IPS DF 4.7 (cell line): ENCODE results near the gene CDKAL1.

Experiments used
- DNase-seq: peaks from one replicate; pipeline ENCODE4 v3.0.0-alpha.2; 2013; ENCODE audit warnings: low spot score; ENCODE audit errors: extremely low read depth

The CDKAL1 gene

DNA sequence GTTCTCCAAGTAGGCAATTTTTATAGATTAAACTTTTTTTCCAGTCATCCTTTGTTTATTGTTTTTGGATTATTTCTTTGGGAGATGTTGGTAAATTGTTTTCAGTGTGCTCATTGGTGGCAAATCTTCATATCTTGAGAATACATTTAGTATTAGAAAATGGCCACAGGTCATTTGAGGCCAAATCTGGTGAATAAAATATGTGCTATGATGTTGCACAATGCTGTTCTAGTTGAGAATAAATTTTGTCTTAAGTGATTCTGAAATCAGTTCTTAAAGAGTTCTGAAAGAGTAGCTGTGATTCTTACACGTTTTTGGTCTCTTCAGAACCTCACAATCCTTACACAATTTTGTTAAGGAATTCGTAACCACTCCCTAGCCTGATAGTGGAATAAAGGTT lies 20.1 kb downstream of the CDKAL1 start:
- DNase-seq, result no peak

DNA sequence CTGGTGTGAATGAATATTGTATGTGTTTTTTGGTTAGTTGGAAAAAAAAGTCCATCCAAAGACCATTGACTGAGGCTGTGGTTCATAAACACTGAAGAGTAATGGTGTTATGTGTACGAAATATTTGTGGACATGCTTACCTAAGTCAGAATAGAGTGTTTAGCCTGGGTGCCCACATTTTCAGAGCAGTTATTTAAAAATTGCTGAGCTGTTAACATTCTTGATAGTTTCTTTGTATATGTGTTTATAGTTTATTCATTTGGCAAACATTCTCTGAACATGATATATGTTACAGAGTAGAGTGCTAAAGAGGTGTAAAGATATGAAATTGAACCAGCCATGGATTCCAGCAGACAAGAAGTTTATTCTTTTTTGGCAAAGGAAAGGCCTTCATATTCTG lies 20.6 kb downstream of the CDKAL1 start:
- no peak for DNase-seq

DNA sequence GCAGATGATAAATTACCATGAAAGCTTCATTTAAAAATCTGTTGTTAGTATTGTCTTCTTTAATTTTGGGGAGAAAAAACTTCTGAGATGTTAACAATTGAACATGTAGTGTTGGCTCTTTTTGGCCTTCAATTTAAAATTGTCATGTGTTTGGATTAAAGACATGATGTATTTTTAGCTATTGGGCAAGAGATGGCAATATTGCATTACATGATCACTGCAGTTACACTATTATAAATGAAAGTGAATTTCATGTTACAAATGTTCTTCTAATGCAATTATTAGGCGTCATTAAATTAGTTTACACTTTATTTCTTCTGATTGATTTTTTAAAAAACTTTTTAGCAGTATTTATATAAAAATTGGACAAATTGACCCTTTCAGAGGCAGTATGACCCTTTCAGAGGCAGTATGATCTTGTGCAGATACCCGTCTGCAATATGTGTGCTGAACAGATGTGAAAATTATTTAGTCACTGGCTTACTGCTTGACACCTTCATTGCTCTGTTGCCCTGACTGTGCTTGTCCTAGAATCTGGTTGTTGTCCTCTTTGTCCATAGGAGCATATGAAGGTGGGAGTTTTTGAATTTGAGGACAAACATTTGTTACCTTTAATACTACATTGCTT lies 25.8 kb downstream of the CDKAL1 start:
- no peak for DNase-seq

DNA sequence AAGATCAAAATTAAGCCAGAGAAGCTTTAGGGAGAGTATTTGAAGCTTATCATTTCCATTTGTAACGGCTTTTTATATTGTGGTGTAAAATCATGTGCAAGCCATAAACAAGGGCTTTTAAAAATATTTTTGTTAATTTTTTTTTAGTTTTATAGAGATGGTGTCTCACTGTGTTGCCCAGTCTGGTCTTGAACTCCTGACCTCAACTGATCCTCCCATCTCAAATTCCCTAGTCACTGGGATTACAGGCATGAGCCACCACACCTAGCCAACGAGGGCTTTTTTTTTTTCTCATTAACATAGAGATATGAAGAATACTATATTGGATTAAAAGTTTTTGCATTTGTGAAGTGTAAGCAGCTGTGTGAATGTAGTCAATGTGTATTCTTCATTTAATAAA lies 29.1 kb downstream of the CDKAL1 start:
- no peak for DNase-seq

DNA sequence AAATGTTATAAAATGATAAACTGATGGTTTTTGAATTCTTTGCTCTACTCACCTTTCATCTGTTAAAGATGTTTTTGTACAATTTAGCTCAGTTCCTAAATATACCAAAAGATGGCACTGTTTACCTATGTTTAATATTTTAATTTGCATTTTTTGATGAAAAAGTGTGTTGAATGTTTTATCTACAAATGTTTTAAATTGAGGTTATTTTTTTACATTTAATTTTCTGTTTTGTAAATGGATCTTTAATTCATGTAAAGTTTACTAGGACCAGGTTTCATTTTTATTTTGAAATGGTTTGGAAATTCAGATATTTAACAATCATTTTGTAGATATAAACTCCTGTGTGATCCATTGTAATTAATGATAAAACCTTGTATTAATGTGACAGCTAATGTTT lies 30.0 kb downstream of the CDKAL1 start:
- DNase-seq, result no peak

DNA sequence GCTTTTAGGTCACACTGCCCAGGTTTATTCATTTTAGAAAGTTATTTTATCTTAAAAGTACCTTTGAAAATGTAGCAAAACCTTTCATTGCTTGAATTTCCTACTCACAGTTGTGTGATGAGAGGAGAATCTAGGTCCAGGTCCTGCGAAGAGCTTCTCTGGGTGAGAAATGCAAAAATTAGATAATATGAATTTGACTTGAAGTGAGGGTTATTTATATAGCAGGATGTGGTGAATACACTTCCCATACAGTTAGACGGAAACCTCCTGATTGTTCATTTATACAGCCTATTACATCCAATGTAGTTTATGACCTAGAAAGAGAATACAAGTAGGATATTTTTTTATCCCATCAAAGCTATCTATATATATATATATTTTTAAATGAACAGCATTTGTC lies 30.5 kb downstream of the CDKAL1 start:
- no peak for DNase-seq

DNA sequence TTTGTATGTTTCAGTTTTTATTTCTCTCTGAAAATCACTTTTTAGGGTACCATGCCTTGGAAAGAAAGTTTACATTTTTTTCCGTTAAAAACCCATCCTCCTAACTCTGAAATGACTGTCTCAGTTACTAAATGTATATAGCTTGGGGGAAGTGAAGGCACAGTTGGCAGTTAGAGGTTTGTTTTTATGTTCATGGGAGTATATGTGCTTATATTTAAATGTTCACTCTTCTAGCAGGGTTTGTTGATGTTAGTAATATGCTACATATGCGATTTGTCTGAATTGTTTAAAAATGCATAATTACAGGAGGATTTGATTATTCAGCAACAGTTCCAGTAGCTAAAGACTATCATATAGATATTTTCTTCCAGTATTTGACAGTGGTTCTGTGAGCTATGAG lies 31.1 kb downstream of the CDKAL1 start:
- no peak for DNase-seq

DNA sequence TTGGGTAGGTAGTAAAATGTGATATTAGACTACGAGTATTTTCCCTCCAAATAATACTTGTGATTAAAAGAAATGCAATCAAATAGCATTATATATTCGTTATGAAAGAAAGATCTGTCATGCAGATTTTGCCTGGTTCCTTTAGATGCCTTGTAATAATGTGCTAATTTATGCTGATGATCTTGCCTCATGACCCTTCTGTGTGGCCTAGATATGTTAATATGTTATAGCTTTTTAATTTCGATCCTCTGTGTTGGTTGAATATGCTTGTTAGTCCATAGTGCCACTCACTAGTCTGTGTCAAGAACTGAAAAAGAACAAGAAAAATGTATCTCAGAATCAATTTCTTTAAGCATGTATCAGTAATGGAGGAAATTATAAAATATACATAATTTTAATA lies 31.9 kb downstream of the CDKAL1 start:
- no peak for DNase-seq

DNA sequence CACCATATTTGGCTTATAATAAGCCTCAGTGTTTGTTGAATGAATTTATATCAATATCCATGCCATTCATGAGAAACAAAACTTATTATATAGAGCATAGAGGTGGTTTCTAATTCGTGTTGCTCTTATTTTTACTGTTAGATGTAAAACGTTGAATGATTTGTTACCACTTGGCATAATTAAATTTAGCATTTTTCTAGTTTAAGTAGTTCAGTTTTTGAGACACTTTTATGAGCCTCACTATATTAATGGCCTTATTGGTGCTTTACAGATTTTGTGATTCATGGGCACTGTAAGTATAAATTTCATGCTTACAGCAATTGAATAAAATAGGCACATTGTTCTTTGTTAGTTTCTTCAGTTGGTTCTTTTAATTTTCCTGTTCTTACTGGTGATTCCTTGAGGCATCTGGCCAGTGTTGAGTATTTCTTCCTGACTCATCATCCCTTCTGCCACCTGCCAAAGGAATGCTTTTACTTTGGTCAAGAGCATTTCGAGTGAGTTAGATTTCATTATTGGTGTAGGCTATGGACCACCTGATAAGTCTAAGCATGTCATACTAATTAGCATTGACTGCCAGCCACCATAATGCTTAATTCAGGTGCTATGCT lies 34.8 kb downstream of the CDKAL1 start:
- DNase-seq, result no peak

DNA sequence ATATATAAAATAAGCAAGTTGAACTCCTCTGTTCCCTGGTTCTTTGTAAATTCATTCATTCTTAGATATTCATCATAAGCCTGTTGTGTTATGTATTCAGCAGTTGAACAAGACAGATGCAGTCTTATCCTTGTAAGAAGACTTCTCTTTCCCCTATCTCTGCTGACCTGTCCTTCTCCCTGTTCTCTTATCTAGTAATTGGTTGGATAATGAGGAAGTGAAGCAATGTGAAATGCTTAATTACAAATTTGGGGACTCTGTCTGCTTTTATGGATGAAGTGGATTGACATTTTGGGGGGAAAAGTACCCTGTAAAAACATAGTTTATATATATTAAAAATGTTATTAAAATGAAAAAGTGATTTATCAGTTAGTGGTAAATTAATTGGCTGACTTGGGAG lies 37.0 kb downstream of the CDKAL1 start:
- DNase-seq, result no peak

DNA sequence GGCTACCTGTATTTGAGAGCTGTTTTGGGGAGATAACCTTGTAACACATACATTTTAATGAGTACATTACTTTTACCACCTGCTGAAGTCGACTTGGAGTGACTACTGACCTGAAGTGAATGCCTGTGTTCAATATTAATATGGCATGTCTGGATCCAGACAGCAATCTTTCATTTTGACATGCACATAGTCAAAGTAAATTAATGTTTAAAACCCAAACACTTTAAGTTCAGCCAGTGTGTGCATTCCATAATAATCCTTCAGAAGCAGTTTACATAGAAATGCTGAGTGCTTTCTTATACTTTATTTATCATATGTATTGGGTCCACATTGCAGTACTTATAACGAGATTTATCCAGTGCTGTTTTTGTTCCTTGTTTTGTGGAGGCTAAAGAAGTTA lies 38.0 kb downstream of the CDKAL1 start:
- DNase-seq, result no peak

DNA sequence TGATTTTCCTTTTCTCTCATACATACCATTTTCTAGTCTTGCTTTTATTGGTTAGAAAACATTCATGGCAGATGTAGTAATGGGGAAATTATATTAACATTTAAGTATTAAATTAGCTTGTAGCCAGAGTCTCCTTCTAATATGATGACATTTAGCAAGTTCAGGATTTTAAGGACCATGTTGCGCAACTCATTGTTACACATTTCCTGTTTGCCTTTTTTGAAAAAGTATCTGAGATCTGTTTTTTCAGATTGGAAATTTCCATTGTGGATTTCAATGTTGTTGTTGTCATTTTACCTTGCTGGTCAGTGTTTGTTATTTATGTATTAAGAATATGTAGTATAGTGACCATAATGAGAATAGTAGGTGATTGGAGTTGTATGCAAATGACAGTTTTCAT lies 38.7 kb downstream of the CDKAL1 start:
- no peak for DNase-seq

DNA sequence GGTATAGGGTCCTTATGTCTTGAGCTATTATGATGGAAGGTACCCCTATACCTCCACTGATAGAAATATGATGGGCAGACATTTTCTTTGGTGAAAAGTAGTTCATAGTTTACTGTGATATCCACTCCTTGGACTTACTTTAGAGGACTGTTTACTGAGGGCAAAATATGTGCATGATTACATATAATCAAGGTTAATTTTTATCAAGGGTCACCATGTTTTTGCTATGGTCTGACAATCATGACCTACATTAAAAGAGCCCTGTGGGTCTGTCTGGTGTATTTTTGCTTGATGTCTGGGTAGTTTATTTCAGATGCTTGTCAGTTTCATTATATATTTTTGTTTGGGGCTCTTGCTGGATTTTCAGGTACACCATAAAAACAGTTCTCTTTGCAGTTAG lies 40.1 kb downstream of the CDKAL1 start:
- no peak for DNase-seq

DNA sequence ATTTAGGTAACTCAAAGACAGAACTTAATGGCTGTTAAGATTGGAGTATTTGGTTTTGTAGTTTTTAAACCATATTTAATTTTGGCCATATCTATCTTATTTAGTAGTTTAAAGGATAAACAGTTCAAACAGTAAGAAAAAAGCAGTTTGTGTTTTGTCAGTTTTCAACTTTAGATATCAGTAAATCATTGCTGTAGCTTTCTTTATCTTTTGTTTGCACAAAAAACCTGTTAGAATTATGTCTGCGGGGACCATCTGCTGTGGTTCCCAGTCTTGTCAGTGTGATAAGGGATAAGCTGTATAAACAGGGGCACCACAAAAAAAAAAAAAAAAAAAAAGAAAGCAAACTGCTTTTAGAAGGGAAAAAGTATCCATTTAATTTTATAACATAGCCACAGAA lies 40.9 kb downstream of the CDKAL1 start:
- DNase-seq, result no peak

DNA sequence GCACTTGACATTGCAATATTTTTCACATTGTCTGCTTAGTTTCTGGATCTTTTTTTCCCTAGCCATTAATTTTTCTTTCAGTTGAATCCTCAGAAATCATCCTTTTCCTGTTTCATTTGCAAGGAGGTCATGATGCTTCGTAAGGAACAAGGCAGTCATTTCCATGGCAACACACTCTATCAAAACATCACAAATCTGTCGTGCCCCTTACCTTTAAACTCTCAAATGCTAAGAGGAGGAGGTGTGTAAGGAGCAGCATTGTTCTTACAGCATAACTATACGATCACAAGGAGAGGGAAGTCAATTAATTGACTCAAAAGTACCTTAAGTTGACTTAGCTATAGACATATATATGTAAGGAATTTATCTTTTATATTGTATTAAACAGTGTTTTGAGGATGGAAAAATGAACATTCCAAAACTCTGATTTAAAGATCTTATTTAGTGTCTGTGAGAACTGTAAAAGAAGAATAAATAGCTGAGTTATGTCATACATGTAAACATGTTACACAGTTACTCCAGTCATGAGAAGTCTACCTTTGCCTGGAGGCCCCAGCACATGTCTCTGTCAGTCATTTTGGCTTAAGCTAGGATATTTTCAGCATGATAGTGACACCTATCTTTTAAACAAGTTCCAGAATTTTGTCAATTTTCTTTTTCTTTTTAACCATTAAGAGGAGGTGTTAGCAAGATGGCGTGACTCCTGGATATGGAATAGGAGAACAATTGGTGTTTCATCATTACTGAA lies 41.6 kb downstream of the CDKAL1 start:
- DNase-seq, result no peak

DNA sequence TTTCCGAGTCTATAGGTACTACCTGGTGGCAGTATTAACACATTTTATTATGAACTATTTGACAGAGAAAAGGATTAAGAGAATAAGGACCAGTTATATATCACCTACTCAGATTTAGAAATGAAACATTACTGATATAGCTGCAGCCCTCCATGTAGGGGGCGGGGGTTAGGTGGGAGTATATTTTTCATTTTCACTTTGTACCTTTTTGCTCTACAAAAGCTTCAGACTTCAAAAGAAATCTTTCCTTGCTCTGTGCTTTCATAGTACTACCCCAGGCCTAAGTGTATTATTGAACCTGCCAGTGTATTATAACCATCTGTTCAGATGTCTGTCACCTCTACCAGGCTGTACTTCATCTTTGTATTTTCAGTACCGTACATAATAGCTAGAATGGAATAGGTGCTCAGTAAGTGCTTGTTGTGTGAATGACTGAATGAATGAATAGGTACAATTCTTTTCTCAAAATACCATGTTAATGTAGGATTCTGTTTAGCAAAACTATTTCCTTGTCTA lies 43.0 kb downstream of the CDKAL1 start:
- no peak for DNase-seq

DNA sequence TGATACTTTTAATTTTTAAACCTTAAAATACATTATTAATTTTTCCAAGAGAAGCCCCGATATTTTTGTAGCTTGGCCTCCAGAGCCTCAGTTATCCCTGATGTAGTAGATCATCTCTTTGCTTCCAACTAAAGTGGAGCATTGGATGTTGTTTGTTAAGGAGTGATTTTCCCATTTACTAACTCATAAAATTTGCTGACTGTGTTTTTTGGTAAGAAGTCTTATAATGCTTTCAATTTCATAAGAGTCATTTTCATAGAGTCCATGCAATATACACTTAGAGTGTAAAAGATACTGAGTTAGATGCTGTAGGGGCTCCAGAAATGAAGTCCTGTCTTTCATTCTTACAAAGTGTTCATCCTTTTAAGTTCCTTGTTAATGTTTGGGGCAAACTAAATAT lies 46.8 kb downstream of the CDKAL1 start:
- DNase-seq, result no peak

DNA sequence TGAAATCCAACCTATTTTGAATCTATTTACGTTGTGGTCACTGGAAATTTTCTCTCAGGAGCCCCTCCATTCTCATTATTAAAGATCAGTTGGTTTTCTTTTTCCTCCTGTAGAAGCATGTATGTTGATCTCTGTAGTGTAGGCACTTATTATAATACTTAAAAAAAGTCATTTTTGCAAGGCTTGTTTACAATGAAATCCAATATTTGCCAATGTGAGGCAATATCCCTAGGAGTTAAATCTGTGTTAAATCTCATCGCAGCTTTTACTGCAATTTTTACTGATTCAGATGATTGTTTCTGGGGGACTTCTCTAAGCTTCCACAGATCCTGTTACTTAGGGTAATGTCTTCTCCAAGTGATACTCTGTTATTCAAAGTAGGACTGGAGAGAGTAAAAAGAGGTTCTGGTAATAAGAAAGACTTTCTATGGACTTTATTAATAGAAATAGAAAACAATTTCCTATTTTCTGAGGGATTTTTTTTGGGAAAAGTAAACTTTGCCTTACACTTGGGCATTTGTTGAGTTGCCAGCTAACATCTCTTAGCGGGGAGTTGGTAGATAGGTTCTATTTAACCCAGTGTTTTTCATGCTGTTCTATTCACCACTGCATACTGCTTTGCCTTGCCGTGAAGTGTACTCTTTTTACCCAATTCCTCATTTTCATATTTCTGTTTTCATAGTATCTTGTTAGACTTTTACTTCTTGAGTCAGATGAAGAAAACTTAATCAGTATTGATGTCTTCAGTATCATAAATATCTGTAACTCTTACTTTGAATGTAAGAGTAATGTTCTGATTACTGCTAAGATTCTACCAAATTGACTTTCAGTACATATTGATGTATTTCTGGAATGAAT lies 48.6 kb downstream of the CDKAL1 start:
- DNase-seq, result no peak

DNA sequence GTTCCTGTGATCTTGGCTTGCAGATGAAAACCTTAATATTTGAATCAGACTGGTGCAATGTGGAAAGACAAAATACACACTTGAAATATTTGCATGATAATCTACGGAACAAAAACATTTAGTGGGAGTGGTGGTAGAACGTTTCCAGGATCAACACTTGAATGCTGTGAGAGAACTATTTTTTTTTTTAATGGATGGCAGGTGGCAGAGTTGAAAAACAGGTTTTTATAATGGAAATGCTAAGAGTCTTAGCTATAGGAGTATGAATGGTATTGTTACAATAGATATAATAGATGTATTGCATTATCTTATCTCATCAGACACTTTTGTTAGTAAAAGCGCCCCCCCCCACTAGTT lies 49.2 kb downstream of the CDKAL1 start:
- DNase-seq, result no peak

DNA sequence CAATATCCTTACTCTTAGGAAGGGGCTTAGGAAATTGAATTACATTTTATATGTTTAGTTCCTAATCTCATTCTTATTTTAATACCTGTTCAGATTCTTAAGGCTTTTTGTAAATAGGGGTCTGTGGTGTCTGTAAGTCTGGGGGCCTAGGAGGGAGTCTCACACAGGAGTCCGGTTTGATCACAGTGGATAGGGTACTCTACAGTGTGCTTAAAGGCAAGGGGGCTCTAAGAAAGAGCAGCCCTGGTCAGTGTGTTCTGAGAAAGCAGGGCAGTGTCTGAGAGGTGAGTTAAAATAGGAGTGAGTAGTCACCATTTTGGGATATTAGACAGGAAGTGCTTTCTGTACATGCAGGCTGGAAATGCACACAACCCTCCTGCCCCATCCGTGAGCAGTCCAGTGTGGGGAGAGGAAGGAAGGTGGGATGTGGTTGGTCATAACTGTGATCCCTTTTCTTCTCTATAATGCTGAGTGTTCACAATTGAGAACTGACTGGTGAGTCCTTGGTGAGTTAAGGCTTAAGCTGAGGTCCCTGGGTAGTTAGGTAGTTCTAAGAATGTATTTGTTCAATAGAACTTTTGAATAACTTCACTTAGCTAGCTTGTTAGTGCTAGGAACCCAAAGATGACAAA lies 50.0 kb downstream of the CDKAL1 start:
- no peak for DNase-seq

DNA sequence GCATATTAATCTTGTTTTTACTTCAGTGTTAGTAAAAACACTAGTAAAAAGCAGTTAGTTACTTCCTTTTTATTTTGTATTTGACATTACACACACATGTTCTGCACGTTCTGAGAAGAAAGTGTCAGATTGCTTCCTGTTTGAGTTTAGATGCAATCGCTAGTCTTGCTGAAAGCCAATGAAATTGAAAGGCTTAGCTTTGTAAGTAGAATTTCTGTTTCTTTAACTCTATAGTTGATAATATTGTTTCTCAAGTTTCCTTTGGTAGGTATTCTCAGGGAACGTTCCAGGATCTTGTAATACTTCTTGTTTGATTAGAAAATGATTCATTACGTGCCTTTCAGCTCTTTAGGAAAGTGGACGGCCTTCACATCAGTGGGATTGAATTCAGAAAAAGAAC lies 55.0 kb downstream of the CDKAL1 start:
- DNase-seq, result no peak
